ENCODE results near the gene KEAP1. TPM values are rescaled to one million over a fixed set of nuclear protein-coding genes. Genes with fewer than 3 reads are reported as not detected.

The KEAP1 gene
- total and polyA plus RNA-seq, 9 of the 15 experiments (the other 6 are each of a cell fraction or from before 2014, with no cell fraction given), result 2.1 to 95.6 (median 64.3) TPM

DNA sequence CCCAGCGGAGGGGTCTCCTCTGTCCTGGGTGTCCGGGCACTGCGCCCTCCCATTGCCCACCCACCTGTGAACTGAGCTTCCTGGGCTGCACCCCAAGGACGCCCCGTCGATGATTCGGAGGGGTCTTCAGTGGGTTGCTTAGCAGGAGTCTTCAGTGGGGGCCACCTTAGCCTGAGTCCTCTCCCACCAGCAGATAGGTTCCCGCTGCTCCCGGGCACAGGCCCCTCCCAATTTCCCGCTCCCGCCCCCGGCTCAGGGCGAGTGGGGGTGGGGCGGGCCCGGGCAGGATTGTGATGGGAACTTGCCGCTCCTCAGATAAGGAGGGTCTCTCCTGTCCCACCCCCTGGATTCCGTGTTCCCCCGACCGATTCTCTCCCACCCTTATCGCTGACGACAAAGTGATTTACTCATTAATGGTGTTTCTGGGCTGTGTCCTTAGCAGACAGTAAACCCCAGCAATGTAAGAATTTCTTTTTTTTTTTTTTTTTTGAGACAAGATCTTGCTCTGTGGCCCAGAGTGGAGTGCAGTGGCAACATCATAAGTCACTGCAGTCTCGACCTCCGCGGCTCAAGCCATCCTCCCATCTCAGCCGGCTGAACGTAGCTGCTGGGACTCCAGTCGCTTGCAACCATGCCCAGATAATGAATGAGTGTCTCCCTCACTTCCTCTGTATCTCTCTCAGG, 14.7 kb upstream of the KEAP1 start (continued):
- TF ChIP-seq SNRNP70 (optimal IDR thresholded peaks at IDR 0.05; ENCODE audit: low read depth, low read length), result no peak
- peak in 1 of 2 experiments; percentile 51; a peak in 2 of 4 replicates for TF ChIP-seq MAZ (CRISPR knock-in tag; conservative IDR thresholded peaks at IDR 0.05 in 1 of 2, IDR thresholded peaks at IDR 0.05 in 1 of 2)
- TF ChIP-seq EGR1 (conservative IDR thresholded peaks at IDR 0.05), result peak; percentile 81
- TF ChIP-seq ETV1 (tag; conservative IDR thresholded peaks at IDR 0.05; ENCODE audit: low read depth), result 0 out of 2 replicates have a peak, but pooled peaks have one; percentile 25
- TF ChIP-seq, protein P1, sequence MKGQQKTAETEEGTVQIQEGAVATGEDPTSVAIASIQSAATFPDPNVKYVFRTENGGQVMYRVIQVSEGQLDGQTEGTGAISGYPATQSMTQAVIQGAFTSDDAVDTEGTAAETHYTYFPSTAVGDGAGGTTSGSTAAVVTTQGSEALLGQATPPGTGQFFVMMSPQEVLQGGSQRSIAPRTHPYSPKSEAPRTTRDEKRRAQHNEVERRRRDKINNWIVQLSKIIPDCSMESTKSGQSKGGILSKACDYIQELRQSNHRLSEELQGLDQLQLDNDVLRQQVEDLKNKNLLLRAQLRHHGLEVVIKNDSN (CRISPR knock-in tag; IDR thresholded peaks at IDR 0.05), result no peak
- no peak for TF ChIP-seq ZNF696 (CRISPR knock-in tag; conservative IDR thresholded peaks at IDR 0.05)
- TF ChIP-seq, protein P2, sequence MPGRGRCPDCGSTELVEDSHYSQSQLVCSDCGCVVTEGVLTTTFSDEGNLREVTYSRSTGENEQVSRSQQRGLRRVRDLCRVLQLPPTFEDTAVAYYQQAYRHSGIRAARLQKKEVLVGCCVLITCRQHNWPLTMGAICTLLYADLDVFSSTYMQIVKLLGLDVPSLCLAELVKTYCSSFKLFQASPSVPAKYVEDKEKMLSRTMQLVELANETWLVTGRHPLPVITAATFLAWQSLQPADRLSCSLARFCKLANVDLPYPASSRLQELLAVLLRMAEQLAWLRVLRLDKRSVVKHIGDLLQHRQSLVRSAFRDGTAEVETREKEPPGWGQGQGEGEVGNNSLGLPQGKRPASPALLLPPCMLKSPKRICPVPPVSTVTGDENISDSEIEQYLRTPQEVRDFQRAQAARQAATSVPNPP (IDR thresholded peaks at IDR 0.05; ENCODE audit: borderline replicate concordance, insufficient read depth, insufficient read length), result no peak
- peak; percentile 59; the same call in 1 of the 2 replicates for TF ChIP-seq SMARCE1 (IDR thresholded peaks at IDR 0.05)
- peak; percentile 38; the same call in 1 of the 2 replicates for TF ChIP-seq SPI1 (IDR thresholded peaks at IDR 0.05; ENCODE audit: borderline replicate concordance, low read depth, low read length)
- TF ChIP-seq FOXJ2 (tag; IDR thresholded peaks at IDR 0.05), result no peak
- TF ChIP-seq SMARCA4 (IDR thresholded peaks at IDR 0.05), result 0 out of 2 replicates have a peak, but pooled peaks have one; percentile 33
- TF ChIP-seq CBX5 (IDR thresholded peaks at IDR 0.05; ENCODE audit: borderline replicate concordance, low read depth), result no peak
- no peak for TF ChIP-seq KAT7 (CRISPR knock-in tag; IDR thresholded peaks at IDR 0.05; ENCODE audit: borderline replicate concordance)
- no peak for TF ChIP-seq POLR2G (IDR thresholded peaks at IDR 0.05; ENCODE audit: low read depth, low read length)
- TF ChIP-seq ZBTB7A (IDR thresholded peaks at IDR 0.05; ENCODE audit: borderline replicate concordance, control insufficient read depth, low read depth, low read length), result peak; percentile 37; the same call in 1 of the 2 replicates
- no peak for TF ChIP-seq PHF20 (IDR thresholded peaks at IDR 0.05; ENCODE audit: partially characterized antibody)
- peak; percentile 79 for TF ChIP-seq ZNF384 (IDR thresholded peaks at IDR 0.05; ENCODE audit: low read depth, low read length)
- TF ChIP-seq, protein P3, sequence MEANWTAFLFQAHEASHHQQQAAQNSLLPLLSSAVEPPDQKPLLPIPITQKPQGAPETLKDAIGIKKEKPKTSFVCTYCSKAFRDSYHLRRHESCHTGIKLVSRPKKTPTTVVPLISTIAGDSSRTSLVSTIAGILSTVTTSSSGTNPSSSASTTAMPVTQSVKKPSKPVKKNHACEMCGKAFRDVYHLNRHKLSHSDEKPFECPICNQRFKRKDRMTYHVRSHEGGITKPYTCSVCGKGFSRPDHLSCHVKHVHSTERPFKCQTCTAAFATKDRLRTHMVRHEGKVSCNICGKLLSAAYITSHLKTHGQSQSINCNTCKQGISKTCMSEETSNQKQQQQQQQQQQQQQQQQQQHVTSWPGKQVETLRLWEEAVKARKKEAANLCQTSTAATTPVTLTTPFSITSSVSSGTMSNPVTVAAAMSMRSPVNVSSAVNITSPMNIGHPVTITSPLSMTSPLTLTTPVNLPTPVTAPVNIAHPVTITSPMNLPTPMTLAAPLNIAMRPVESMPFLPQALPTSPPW (CRISPR knock-in tag; IDR thresholded peaks at IDR 0.05), result 0 out of 2 replicates have a peak, but pooled peaks have one; percentile 28
- TF ChIP-seq HDGF (IDR thresholded peaks at IDR 0.05), result no peak
- no peak for TF ChIP-seq POLR3A (IDR thresholded peaks at IDR 0.05; ENCODE audit: borderline replicate concordance, extremely low read depth, insufficient read depth, insufficient read length)
- 0 out of 2 replicates have a peak, but pooled peaks have one; percentile 31 for TF ChIP-seq SP1 (CRISPR knock-in tag; IDR thresholded peaks at IDR 0.05)
- TF ChIP-seq, protein P4, sequence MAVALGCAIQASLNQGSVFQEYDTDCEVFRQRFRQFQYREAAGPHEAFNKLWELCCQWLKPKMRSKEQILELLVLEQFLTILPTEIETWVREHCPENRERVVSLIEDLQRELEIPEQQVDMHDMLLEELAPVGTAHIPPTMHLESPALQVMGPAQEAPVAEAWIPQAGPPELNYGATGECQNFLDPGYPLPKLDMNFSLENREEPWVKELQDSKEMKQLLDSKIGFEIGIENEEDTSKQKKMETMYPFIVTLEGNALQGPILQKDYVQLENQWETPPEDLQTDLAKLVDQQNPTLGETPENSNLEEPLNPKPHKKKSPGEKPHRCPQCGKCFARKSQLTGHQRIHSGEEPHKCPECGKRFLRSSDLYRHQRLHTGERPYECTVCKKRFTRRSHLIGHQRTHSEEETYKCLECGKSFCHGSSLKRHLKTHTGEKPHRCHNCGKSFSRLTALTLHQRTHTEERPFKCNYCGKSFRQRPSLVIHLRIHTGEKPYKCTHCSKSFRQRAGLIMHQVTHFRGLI (CRISPR knock-in tag; IDR thresholded peaks at IDR 0.05), result 0 out of 2 replicates have a peak, but pooled peaks have one; percentile 34

Measured in K562 (cell line).